Colonic mucosa (tissue), 4 donors: Measurements from ENCODE around the gene CCDC136. TPM values are rescaled to one million over a fixed set of nuclear protein-coding genes. Genes with fewer than 3 reads are reported as not detected.

Source experiments
- DNase-seq: peaks from one replicate; pipeline ENCODE4 v3.0.0-alpha.2; 2020
- H3K27ac ChIP-seq: fragments of 200-600 bp; one replicate; pipeline ENCODE4 v1.8.0; 2021
- H3K27me3 ChIP-seq: fragments of 200-600 bp; one replicate; pipeline ENCODE4 v1.8.0; 2021
- H3K36me3 ChIP-seq: fragments of 200-600 bp; one replicate; pipeline ENCODE4 v1.8.0; 2021
- H3K4me1 ChIP-seq: fragments of 200-600 bp; one replicate; pipeline ENCODE4 v1.8.0; 2021; ENCODE audit warnings: mild to moderate bottlenecking
- H3K4me3 ChIP-seq: fragments of 200-600 bp; one replicate; pipeline ENCODE4 v1.8.0; 2021
- H3K9ac ChIP-seq, 2 donors: one replicate each; pipeline ENCODE4 v1.7.0; 2013; ENCODE audit warnings: control low read depth in 2 of 2, low read depth in 2 of 2, low read length in 2 of 2
- H3K9me3 ChIP-seq: fragments of 200-600 bp; one replicate; pipeline ENCODE4 v1.8.0; 2021
- CTCF ChIP-seq: fragments of 200-600 bp; IDR thresholded peaks from one replicate; pipeline ENCODE4 v1.8.0; 2022; ENCODE audit warnings: antibody characterized with exemption, mild to moderate bottlenecking
- intact Hi-C: fragments of 100-400 bp; cut with DNase I; formaldehyde crosslinking; loops from one replicate; pipeline ENCODE4 v1.14.1; 2022
- total RNA-seq, 2 donors: library from RNA; stranded (reverse); fragmentation: NEBNext Ultra II Directional in 1 of 2; extraction: Animal tissue kit (Norgen Biotek cat#: 25700) in 1 of 2; gene quantifications; one replicate each; pipeline ENCODE4 v1.2.1, GENCODE V29; 2021
- donor health status: healthy.
- donor health status: DM: no; HTN: no; CAD: no.
- donor health status: DM: no; HTN: no; CAD: no.

Gene CCDC136
- total RNA-seq, 2 donors from 2014 or later: 0.64 to 5.8 TPM

GRCh38 chr7:128758553-128758952, 33.2 kb upstream of the CCDC136 start:
- H3K4me3 ChIP-seq: no peak overlapping the region
- H3K27ac ChIP-seq: no peak overlapping the region
- no peak overlapping the region for H3K9ac ChIP-seq
- no peak for TF ChIP-seq CTCF
- H3K9me3 ChIP-seq: no peaks in the 10 kb centered on the region
- intact Hi-C loops: no loop called here
- no peaks in the 10 kb centered on the region for H3K27me3 ChIP-seq
- H3K36me3 ChIP-seq: no peaks in the 10 kb centered on the region
- no peak for DNase-seq
- H3K4me1 ChIP-seq: no peaks in the 10 kb centered on the region

GRCh38 chr7:128759242-128759641, 32.5 kb upstream of the CCDC136 start:
- Histone ChIP-seq H3K9ac (no peak overlapping the region), H3K4me1 (no peaks in the 10 kb centered on the region), H3K9me3 (no peaks in the 10 kb centered on the region), H3K27ac (no peak overlapping the region), H3K27me3 (no peaks in the 10 kb centered on the region), H3K4me3 (no peak overlapping the region), H3K36me3 (no peaks in the 10 kb centered on the region)
- DNase-seq: no peak
- intact Hi-C loops: no loop called here
- no peak for TF ChIP-seq CTCF

GRCh38 chr7:128763541-128763940, 28.2 kb upstream of the CCDC136 start:
- Histone ChIP-seq H3K4me3 (no peak overlapping the region), H3K27ac (no peak overlapping the region), H3K4me1 (no peaks in the 10 kb centered on the region), H3K9ac (no peak overlapping the region), H3K36me3 (no peaks in the 10 kb centered on the region), H3K27me3 (no peaks in the 10 kb centered on the region), H3K9me3 (no peaks in the 10 kb centered on the region)
- intact Hi-C loops: no loop called here
- DNase-seq: no peak
- TF ChIP-seq CTCF: no peak

- H3K4me1 ChIP-seq: no peaks in the 10 kb centered on the region
- no peaks in the 10 kb centered on the region for H3K36me3 ChIP-seq
- H3K27ac ChIP-seq: no peak overlapping the region
- H3K4me3 ChIP-seq: no peak overlapping the region
- TF ChIP-seq CTCF: no peak
- no peaks in the 10 kb centered on the region for H3K27me3 ChIP-seq
- no peak for DNase-seq
- no peaks in the 10 kb centered on the region for H3K9me3 ChIP-seq
- intact Hi-C loops: no loop called here
- H3K9ac ChIP-seq: no peak overlapping the region
Observed at GRCh38 chr7:128767475-128768110, 24.2 kb upstream of the CCDC136 start.

- no peaks in the 10 kb centered on the region for H3K36me3 ChIP-seq
- no peak for DNase-seq
- intact Hi-C loops: no loop called here
Observed at GRCh38 chr7:128770233-128770632, 21.5 kb upstream of the CCDC136 start.

More at GRCh38 chr7:128770233-128770632, 21.5 kb upstream of the CCDC136 start:
- Histone ChIP-seq H3K4me3 (no peak overlapping the region), H3K27ac (no peak overlapping the region), H3K27me3 (no peaks in the 10 kb centered on the region), H3K9ac (no peak overlapping the region), H3K4me1 (no peaks in the 10 kb centered on the region), H3K9me3 (no peaks in the 10 kb centered on the region)
- no peak for TF ChIP-seq CTCF
